Cerebellar cortex (tissue), 1 donor: ENCODE results near the gene GNL3.
A peak's percentile ranks its signal among the peaks of the same experiment; 100 is the strongest.
"Not testable (repeated sequence)": the region's sequence is repeated elsewhere in the genome, so short reads cannot be mapped to it uniquely, and the experiment has no call there.

Experiments
- DNase-seq: peaks from one replicate; pipeline ENCODE4 v3.0.0-alpha.2; 2015; ENCODE audit warnings: low spot score

The GNL3 gene, protein sequence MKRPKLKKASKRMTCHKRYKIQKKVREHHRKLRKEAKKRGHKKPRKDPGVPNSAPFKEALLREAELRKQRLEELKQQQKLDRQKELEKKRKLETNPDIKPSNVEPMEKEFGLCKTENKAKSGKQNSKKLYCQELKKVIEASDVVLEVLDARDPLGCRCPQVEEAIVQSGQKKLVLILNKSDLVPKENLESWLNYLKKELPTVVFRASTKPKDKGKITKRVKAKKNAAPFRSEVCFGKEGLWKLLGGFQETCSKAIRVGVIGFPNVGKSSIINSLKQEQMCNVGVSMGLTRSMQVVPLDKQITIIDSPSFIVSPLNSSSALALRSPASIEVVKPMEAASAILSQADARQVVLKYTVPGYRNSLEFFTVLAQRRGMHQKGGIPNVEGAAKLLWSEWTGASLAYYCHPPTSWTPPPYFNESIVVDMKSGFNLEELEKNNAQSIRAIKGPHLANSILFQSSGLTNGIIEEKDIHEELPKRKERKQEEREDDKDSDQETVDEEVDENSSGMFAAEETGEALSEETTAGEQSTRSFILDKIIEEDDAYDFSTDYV

DNA sequence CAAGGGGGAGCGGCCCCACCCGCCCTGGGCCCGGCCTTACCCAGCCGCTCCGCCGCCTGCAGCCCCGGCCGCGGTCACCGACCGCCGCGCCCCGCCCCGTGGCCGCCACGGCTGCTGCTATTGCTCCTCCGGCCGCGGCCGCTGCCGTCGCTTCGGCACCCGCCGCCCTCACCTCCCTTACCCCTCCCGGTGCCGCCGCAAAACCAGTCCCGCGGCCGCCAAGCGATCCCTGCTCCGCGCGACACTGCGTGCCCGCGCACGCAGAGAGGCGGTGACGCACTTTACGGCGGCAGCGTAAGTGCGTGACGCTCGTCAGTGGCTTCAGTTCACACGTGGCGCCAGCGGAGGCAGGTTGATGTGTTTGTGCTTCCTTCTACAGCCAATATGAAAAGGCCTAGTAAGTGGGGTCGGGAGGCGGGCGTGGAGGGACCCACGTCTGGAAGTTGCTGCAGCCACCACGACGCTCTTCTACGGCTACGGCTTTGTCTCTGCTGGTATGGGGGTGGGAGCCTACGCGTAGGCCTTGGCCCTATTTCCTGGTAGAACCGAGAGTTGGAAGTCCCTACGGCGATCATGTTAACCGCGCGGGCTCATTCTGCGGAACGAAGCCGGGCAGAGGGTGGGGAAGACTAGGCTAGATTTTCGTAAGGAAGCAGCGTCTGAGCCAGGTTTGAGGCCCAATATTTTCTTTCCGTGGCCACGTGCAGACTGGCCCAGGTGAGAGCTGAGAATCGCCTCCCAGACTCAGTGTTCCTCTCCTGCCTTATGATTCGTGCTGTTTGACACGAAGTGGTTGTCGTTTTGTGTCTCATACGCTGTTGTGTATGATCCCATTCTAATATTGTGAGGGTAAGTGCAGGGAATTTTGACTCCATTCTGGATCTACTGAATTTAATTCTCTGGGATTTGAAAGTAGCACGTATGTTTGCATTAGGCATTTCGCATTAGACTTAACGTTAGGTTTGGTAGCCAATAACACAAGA, at the start of gene GNL3, which contains the start of gene PBRM1:
GNL3 (plus strand) TSS at position 324 of the 983 bp plus-strand sequence; CDS start at position 385, 61 bp downstream.
PBRM1 (minus strand) TSS at position 205 of the 983 bp plus-strand sequence.
- peak; percentile 95 for DNase-seq

DNA sequence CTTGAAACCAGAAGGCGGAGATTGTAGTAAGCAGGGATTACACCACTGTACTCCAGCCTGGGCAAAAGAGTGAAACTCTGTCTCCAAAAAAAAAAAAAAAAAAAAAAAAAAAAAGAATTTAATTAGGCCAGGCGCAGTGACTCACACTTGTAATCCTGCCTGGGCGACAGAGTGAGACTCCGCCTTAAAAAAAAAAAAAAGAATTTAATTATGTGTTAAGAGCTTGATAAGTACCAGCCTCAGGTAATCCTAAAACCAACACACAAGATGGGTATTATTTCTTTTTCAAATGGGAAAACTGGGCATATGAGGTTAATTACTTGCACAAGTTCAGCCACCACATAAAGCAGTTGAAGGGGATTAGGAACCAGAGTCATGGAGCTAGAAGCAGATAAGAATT, 49.2 kb upstream of the GNL3 start:
- DNase-seq: no peak

DNA sequence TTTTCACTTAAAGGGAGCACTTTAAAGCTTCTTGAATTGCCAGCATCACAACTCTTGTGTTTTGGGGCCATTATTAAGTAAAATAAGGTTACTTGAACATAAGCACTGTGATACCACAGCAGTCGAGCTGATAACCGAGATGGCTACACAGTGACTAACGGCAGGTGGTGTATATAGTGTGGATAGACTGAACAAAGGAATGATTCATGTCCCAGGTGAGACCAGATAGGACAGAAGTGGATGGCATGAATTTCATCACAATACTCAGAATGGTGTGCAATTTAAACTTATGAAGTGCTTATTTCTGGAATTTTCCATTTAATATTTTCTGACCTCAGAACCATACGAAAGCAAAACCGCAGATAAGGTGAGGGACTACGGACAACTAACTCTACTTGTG, 40.3 kb upstream of the GNL3 start:
- no peak for DNase-seq

DNA sequence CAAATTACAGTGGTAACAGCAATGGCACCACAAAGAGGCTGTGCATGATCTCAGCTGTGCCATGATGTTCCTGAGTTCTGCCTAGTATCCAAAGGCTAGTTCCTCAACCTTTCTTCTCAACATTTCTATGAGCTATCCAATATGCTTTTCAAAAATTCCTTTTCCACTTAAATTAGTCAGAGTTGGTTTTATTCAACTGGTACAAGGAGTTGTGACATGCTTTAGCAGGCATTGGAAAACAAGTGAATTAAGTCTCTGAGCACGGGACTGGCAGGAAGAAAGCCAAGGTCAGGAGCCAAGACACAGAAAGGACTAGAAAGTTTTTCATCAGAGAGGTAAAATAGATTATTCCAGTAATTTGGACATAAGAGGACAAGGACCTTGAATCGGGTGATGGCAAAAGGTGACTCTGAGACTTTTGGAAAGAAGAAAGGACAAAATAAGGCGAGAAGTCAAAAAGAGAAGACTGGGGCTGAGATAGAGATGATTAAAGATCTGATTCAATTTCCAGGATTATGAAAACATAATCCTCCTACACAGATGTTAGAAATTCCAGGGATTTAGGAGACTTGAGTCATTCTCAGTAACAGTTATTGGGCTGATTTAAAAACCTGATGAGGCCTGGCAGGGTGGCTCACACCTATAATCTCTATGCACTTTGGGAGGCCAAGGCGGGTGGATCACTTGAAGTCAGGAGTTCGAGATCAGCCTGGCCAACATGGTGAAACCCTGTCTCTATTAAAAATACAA, 36.2 kb upstream of the GNL3 start:
- DNase-seq: no peak

DNA sequence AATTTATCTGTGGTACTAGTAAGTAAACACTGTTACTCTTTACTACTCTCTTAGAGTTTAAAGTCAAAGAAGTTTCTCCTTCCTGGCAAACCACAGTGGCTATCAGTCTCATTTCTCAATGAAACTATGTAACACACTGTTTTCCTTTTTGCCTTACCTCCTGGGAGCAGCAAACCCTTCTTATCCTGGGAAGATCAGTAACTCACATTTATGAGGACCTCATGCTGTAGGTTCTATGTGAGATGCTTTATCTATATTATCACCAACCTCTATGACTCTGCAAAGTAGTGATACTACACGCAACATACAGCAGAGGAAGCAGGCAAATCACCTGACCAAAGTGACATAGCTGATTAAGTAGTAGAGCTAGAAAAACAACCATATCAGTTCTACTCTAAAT, 35.4 kb upstream of the GNL3 start:
- no peak for DNase-seq

DNA sequence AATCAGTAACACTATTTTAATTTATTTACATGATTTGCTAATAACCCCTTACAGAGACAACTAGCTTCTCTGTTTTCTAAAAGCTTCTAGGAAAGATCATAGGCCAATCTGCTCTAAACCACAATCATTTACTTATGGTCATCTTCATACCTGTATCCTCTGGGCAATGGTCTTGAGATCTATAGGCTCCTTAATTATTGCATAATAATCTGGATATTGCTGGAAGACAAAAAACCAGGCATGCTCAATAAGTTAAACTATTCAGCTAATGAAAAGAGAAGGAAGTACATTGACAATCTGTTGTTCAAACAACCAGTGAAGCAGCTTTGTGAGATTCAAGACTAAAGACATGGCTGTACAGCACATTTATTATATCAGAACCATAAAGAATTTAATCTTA, 34.2 kb upstream of the GNL3 start:
- DNase-seq: no peak

DNA sequence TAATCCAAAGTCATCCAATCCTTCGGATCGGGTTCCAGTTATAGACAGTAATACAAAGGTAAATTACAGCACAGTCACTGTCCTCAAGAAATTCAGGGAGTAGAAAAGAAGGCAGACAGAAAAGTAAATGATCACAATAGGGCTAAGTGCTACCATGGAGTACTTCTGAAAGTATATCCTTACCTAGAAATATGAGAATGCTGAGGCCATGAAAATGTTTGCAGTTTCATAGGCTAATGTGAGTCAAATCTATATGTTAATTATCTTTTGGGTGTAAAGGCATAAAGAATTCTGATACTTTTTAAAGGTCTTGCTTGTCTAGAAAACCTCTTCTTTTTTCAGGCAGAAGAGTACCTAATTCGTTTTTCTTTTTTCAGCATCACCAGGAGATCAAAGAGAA, 29.9 kb upstream of the GNL3 start:
- no peak for DNase-seq

DNA sequence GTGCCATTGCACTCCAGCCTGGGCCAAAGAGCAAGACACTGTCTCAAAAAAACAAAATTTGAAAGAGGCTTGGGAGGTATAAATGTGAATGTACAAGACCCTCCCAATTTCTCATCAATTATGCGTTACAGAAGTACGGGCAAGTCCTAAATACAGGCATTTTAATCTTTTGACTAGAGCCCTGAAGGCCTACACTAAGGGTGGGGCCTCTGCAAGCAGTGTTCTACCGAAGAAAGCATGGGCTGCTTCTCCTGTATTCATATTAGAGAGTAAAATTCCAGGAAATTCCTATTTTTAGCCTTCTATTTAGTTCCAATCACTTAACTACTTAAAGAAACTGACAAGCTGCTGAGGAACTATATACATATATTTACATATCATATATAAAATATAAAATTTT, 25.8 kb upstream of the GNL3 start:
- DNase-seq: no peak

DNA sequence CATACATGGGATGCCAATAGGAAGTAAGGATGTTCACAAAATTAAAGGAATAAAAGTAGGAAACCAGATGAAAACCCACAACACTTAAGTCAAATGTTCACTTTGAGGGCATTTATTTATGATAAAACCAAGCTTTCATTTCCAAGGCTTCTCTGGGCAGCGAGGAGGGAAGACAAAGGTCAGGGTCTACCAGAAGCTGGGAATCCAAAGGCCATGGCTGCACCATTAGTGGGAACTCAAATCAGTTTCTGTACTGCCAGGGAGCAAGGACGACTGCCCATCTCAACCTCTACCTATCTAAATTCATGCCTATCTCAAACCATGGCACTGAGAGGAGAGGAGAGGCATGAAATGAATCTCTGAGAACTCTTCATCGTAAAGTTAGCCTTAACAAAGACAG, 22.7 kb upstream of the GNL3 start:
- no peak for DNase-seq

DNA sequence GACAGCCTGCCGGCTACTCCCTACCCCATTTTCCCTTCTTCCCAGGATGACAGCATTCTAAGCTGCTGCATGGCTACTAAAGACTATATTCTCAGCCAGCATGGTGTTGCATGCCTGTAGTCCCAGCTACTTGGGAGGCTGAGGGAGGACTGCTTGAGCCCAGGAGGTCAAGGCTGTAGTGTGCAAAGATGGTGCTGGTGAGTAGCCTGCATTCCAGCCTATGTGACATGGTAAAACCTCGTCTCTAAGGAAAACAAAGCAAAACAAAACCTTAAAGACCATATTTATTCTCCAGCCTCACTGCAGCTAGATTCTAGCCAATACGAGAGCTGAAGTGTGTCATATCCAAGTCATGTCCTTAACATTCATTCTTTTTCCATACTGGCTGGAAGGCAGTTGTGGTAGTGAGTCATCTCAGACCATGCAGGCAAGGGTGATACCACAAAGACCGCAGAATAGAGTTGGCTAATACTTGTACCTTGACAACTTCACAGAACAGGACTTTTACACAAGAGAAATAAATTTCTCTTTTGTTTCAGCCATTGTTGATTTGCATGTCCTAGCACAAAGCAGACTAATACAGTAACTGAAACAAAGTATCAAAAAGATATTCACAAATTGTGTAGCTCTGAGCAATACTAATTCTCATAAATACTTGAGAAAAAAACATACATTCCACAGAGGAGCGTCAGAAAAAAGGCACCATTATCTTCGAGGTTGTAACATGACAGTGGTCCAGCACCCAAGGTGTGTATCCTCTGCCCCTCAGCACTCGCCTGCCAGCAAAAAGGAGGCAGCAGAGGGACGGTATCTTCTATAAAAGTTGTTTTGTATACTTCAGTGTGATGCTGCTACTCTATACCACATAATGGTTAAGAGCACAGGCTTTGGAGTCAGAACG, 15.0 kb upstream of the GNL3 start:
- DNase-seq: no peak

DNA sequence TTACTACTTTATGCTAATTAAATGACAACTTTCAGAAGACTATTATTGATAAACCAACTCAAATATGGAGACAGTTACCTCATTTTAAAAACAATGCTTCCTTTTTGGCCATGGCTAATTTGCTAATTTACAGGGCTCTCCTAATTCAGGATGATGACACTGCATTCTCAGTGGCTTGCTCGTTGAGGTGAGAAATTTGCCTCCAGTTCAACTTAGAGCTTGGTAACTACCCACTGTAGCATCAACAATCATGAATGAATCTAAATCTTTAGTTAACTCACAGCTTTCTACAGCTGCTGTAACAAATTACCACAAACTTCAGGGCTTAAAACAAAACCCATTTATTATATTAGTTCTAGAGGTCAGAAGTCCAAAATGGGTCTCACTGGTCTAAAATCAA, 14.2 kb upstream of the GNL3 start:
- no peak for DNase-seq

DNA sequence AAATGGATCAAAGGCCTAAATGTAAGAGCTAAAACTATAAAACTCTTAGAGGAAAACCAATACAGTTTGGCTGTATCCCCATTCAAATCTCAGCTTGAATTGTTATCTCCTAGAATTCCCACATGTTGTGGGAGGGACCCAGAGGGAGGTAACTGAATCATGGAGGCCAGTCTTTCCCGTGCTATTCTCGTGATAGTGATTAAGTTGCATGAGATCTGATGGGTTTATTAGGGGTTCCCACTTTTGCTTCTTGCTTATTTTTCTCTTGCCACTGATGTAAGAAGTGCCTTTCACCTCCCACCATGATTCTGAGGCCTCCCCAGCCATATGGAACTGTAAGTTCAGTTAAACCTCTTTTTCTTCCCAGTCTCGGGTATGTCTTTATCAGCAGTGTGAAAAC, 9.6 kb upstream of the GNL3 start:
- DNase-seq: not testable (repeated sequence)

DNA sequence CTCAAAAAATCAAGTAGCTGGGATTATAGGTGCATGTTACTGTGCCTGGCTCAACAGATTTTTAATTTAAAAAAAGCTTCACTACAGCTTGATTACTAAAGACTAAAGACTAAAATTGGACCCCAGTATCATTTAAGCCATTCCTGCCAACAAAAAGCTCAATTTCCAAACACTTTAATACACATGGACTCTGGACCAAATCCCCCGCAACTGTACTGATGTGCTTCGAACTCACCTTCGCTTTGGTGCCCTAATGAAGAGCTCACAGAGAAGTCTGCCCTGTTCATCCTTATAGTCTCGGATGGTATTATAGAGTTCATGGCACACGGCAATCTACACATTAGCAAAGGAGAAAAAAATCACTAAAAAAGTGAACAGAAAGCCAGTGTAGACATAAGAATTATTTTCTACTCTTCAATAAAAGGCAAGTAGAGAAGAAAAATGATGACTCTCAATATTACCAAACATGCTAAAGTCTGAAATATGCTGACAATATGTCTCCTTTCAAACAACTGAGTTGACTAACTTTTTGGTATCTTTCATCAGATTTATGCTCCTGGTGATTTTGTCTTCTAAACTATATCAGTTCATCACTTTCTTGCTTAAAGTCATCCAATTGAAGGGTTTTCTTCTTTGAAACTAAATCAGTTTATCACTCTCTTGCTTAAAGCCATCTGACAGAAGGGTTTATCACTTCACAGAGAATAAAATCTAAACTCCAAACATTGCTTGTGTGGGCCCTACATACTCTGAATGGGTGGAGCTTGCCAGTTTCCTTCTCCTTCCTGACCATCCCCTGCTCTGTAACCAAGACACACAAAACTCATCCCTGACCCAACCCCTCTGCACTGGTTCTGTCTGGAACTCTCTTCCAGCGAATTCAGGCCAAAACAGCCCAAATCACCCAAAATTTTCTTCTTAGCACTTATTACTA, 7.3 kb upstream of the GNL3 start:
- no peak for DNase-seq

DNA sequence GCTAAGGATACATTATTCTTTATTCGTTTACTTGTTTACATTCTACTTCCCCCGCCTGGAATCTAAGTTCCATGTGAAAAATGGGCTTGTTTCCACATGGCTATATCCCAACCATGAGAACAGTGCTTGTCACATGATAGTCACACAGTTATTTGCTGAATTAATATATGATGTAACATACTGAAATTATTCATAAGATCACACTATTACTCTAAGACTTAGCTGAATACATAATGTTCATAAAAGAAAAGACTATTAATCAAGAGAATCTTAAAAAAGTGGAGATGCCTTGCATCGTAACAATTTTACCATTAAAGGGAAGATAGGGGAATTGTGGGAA, 6.7 kb upstream of the GNL3 start:
- DNase-seq: no peak

DNA sequence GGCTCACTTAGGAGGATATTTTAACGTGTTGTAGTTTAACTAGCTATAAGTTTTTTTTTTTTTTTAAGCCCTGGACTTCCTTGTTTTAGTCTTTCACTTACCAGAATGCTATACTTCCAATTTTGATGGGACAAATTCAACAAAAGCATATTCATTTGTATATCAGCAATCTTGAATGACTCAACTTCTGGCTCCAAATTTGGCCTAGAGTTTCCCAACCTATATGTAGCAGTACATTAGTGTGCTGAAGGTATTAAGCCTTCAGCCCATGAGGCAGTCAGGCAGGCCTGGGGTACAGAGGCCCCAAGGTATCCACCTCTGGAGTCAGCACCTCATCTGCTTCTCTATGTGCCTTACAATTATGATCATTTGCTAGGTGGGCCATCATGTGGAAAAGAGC, 6.0 kb upstream of the GNL3 start:
- DNase-seq: no peak

DNA sequence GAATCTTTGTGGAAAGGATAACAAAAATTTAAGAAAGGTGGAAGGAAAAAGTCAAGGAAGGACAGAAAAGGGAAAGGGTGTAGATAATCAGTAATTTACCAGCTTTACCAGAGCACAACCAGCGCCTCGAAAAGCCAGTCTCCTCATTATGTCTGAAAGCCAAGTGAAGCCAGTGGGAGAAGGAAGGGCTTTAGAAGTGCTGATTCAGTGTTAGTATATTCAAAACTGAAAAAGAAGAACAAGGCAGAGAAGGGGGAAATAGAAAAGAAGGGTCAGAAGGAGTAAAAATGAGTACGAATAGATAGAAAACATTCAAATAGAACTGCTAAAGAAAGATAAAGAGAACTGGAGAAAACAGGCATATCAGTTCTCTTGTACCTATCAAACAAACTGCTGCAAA, 4.2 kb upstream of the GNL3 start:
- no peak for DNase-seq

DNA sequence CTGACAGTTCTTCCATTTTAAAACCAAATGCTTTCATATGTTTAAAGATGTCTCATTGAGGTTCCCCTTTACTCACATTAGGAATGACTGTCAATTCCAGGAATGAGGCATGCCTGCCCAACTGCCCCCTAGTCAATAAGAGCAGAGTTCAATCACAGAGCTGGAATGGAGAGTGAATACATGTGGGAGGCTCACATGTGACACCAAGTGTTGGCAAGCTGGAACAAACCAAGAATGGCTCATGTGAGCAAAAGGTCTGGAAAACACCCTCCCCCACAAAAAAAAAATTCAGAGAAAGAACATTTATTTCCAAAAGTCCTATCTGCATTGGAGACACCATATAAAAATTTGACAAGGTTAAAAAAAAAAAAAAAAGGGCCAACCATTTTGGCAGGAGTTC, 3.8 kb upstream of the GNL3 start:
- peak; percentile 45 for DNase-seq

DNA sequence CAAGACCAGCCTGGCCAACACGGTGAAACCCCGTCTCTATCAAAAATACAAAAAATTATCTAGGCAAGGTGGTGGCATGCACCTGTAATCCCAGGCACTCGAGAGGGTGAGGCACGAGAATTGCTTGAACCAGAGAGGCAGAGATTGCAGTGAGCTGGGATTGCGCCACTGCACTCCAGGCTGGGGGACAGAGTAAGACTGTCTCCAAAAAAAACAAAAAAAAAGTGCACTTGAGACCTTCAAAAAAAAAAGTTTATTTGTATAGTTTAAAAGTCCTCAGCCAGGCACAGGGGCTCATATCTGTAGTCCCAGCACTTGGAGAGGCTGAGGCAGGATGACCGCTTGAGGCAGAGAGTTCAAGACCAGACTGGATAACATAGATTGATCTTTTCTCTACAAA, 2.2 kb upstream of the GNL3 start:
- DNase-seq: no peak

DNA sequence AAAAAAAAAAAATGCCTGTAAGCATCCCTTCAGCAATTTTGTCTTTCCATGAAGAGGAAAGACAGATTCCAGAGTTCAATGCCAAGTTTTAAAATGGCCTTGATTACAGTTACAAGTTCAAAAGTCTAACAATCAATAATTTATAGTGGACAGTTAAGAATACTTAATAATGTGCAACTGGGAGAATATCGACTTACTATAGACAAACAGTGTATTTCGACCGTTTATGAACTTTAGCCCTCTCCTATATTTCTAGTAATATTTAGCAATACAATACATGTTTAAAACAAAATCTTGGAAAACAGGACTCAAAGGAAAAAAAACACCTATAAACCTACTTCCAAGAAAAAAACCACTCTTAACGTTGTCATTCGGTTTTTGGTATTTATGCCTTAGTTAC, 1.6 kb upstream of the GNL3 start:
- DNase-seq: no peak

DNA sequence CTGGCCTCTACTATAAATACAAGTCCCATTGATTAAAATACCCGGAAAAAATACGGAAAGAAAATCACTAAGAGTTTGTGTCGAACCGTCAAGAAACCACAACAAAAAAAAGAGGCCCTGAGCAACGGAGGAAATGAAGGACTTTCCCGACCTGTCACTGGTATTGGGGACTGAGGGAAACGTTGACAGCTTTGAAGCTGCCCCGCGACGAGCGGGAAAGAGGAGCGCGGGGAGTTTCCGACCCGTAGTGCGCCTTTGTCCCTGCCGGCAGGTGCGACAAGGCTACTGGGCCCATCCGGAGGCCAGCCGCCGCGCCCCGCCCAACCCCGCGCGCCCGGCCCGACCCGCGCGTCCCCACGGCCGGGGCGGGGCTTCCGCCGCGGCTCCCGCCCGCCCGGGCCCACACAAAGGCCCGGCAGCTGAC, 535 bp upstream of the GNL3 start:
- DNase-seq: peak; percentile 69
